Nephron (organoid): ENCODE data around the gene FYTTD1.

Experiments
- H3K27ac Mint-ChIP-seq, 3 experiments: 2 replicates each; pipeline ENCODE4 v1.8.0; 2020; ENCODE audit warnings: mixed read lengths in 3 of 3, mild to moderate bottlenecking in 2 of 3, moderate library complexity in 1 of 3
- H3K27me3 Mint-ChIP-seq: 2 replicates; pipeline ENCODE4 v1.8.0; 2021; ENCODE audit warnings: low read depth, mild to moderate bottlenecking, moderate library complexity, mixed read lengths
- H3K36me3 Mint-ChIP-seq: 2 replicates; pipeline ENCODE4 v1.8.0; 2020; ENCODE audit warnings: low read depth, mixed read lengths
- H3K4me1 Mint-ChIP-seq: 2 replicates; pipeline ENCODE4 v1.8.0; 2020; ENCODE audit warnings: mixed read lengths
- H3K4me3 Mint-ChIP-seq, 3 experiments: 2 replicates each; pipeline ENCODE4 v1.8.0; 2020; ENCODE audit warnings: mild to moderate bottlenecking in 3 of 3, mixed read lengths in 3 of 3, moderate library complexity in 2 of 3
- H3K9me3 Mint-ChIP-seq: 2 replicates; pipeline ENCODE4 v1.8.0; 2020; ENCODE audit warnings: mixed read lengths
- CTCF ChIP-seq, 3 experiments: fragments of 200-600 bp; sonication (generic); IDR thresholded peaks; one replicate each; pipeline ENCODE4 v1.5.0; 2021; ENCODE audit warnings: antibody characterized with exemption in 3 of 3; ENCODE audit not compliant: unreplicated experiment in 3 of 3

FYTTD1 gene

GRCh38 chr3:197796087-197796486, 46.4 kb downstream of the FYTTD1 start:
- Mint-ChIP-seq H3K27ac (no peak overlapping the region), H3K36me3 (peaks cover 7% of the 10 kb centered on the region), H3K9me3 (no peaks in the 10 kb centered on the region), H3K4me1 (peaks cover 29% of the 10 kb centered on the region), H3K27me3 (no peaks in the 10 kb centered on the region), H3K4me3 (no peak overlapping the region)
- no peak for TF ChIP-seq CTCF (IDR thresholded peaks at IDR 0.05; ENCODE audit: unreplicated experiment in 3 of 3)

GRCh38 chr3:197798863-197799262, 49.2 kb downstream of the FYTTD1 start:
- Mint-ChIP-seq H3K4me1 (peaks cover 24% of the 10 kb centered on the region), H3K4me3 (no peak overlapping the region), H3K27me3 (no peaks in the 10 kb centered on the region), H3K36me3 (peaks cover 17% of the 10 kb centered on the region), H3K27ac (no peak overlapping the region), H3K9me3 (no peaks in the 10 kb centered on the region)
- TF ChIP-seq CTCF (IDR thresholded peaks at IDR 0.05; ENCODE audit: unreplicated experiment in 3 of 3) = no peak

GRCh38 chr3:197800379-197800778, 50.7 kb downstream of the FYTTD1 start:
- TF ChIP-seq CTCF (IDR thresholded peaks at IDR 0.05; ENCODE audit: unreplicated experiment in 3 of 3) = no peak
- Mint-ChIP-seq H3K36me3 (peaks cover 17% of the 10 kb centered on the region), H3K4me1 (peaks cover 19% of the 10 kb centered on the region), H3K4me3 (no peak overlapping the region), H3K27ac (no peak overlapping the region), H3K27me3 (no peaks in the 10 kb centered on the region), H3K9me3 (no peaks in the 10 kb centered on the region)

- Mint-ChIP-seq H3K27me3 (no peaks in the 10 kb centered on the region), H3K4me3 (no peak overlapping the region), H3K9me3 (no peaks in the 10 kb centered on the region), H3K36me3 (peaks cover 17% of the 10 kb centered on the region), H3K27ac (no peak overlapping the region), H3K4me1 (peaks cover 19% of the 10 kb centered on the region)
- TF ChIP-seq CTCF (IDR thresholded peaks at IDR 0.05; ENCODE audit: unreplicated experiment in 3 of 3) = no peak
Observed at GRCh38 chr3:197801891-197802778, 52.5 kb downstream of the FYTTD1 start.

- H3K9me3 Mint-ChIP-seq = no peaks in the 10 kb centered on the region
- peaks cover 25% of the 10 kb centered on the region for H3K4me1 Mint-ChIP-seq
- no peaks in the 10 kb centered on the region for H3K27me3 Mint-ChIP-seq
- no peak overlapping the region for H3K4me3 Mint-ChIP-seq
- H3K27ac Mint-ChIP-seq = no peak overlapping the region
- no peak for TF ChIP-seq CTCF (IDR thresholded peaks at IDR 0.05; ENCODE audit: unreplicated experiment in 3 of 3)
- H3K36me3 Mint-ChIP-seq = peaks cover 21% of the 10 kb centered on the region
Observed at GRCh38 chr3:197802779-197803459, 53.2 kb downstream of the FYTTD1 start.
